Gastroesophageal sphincter (tissue), 3 donors: ENCODE measurements around the gene NUDT14.

ENCODE experiments used
- POLR2A ChIP-seq, 2 donors: fragments of 450-650 bp; IDR thresholded peaks; one replicate each; pipeline ENCODE4 v1.6.1; 2017; ENCODE audit warnings: antibody characterized with exemption in 2 of 2, mild to moderate bottlenecking in 2 of 2, moderate library complexity in 1 of 2
- POLR2AphosphoS5 ChIP-seq: sonication (generic); formaldehyde crosslinking; IDR thresholded peaks from one replicate; pipeline ENCODE4 v1.6.1; 2017; ENCODE audit warnings: antibody characterized with exemption
- TF ChIP-seq, protein P1 (sequence below), 4 experiments: fragments of 200-600 bp in 2 of 4; fragments of 450-650 bp in 2 of 4; sonication (generic) in 1 of 4; IDR thresholded peaks; one replicate each; pipeline ENCODE4 v1.5.1; 2017 to 2019; ENCODE audit warnings: antibody characterized with exemption in 4 of 4, mild to moderate bottlenecking in 2 of 4, moderate library complexity in 2 of 4

DNA sequence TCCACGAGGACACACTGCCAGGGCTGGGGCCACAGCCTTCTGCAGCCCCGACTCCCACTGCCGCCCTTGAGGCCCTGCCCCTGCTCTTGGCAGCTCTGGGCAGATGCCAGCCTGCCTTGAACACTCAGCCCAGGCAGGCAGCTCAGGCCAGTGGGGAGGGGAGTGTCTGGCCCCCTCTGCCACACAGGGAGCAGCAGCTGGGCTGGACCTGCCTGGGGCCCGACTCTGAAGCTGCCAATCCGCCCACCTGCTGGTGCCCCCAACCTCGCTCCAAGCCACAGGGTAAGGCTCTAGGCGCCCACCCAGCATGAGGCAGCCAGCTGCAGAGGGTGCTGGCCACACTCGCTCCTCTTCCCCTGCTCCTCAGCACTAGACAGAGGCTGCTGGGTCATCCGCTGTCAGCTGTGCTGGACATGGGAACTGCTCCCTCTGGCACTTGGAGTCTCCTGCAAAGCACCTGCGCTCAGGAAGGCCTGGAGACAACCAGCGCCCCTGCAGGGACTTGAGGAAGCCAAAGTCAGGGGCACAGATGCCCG, 24.6 kb upstream of the NUDT14 start:
- TF ChIP-seq, protein P1, sequence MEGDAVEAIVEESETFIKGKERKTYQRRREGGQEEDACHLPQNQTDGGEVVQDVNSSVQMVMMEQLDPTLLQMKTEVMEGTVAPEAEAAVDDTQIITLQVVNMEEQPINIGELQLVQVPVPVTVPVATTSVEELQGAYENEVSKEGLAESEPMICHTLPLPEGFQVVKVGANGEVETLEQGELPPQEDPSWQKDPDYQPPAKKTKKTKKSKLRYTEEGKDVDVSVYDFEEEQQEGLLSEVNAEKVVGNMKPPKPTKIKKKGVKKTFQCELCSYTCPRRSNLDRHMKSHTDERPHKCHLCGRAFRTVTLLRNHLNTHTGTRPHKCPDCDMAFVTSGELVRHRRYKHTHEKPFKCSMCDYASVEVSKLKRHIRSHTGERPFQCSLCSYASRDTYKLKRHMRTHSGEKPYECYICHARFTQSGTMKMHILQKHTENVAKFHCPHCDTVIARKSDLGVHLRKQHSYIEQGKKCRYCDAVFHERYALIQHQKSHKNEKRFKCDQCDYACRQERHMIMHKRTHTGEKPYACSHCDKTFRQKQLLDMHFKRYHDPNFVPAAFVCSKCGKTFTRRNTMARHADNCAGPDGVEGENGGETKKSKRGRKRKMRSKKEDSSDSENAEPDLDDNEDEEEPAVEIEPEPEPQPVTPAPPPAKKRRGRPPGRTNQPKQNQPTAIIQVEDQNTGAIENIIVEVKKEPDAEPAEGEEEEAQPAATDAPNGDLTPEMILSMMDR (IDR thresholded peaks at IDR 0.05): no peak
- no peak for TF ChIP-seq POLR2AphosphoS5
- TF ChIP-seq POLR2A (IDR thresholded peaks at IDR 0.05): no peak
